HepG2 (cell line): Measurements from ENCODE around the gene TBC1D22A. TPM values are rescaled to one million over a fixed set of nuclear protein-coding genes. Genes with fewer than 3 reads are reported as not detected.

ENCODE experiments used
- ATAC-seq: fragments of 200-7000 bp; cut with Tn5 transposase; 3 replicates; pipeline ENCODE4 v1.9.1; 2020; ENCODE audit warnings: mild to moderate bottlenecking, moderate library complexity
- BruUV-seq: library from RNA; stranded (reverse); fragments of 400-500 nt; replicated peaks from 2 replicates; lab custom pipeline; 2021; lab: Mats Ljungman, UMichigan
- CTCF ChIA-PET: fragments of 300-600 bp; formaldehyde crosslinking; extraction: SDS; loops from one replicate; lab custom pipeline; 2021; ENCODE audit warnings: low total read pairs, inconsistent platforms, low intra/inter-chr PET ratio; lab: Yijun Ruan, JAX
- POLR2A ChIA-PET: fragments of 350-600 bp; sonication (Branson Sonifier 250); formaldehyde crosslinking; loops from one replicate; lab custom pipeline; 2020; ENCODE audit warnings: antibody characterized with exemption, inconsistent platforms; lab: Yijun Ruan, JAX
- DNase-seq: peaks from one replicate; pipeline ENCODE4 v3.0.0-alpha.2; 2015; ENCODE audit warnings: low spot score
- FAIRE-seq: peaks from 3 replicates; lab custom pipeline; 2011; peaks lifted over from hg19 to GRCh38; lab: Jason Lieb, UNC
- H2AFZ ChIP-seq: one replicate; pipeline ENCODE4 v1.6.1; 2011; ENCODE audit warnings: low read length, inconsistent platforms
- H3K27ac ChIP-seq: fragments of 300-600 bp; 3 replicates; pipeline ENCODE4 v1.8.0; 2011; ENCODE audit warnings: mixed run types, mild to moderate bottlenecking, mixed read lengths, low read length, inconsistent platforms; ENCODE audit not compliant: insufficient read depth; ENCODE audit errors: extremely low read length
- H3K27me3 ChIP-seq, 2 experiments: fragments of 200-600 bp in 1 of 2; 2 replicates in 1 of 2; 3 replicates in 1 of 2; pipeline versions ENCODE4 v1.6.0 to v1.8.0; 2011; ENCODE audit warnings: low read length in 2 of 2, mild to moderate bottlenecking in 2 of 2, moderate library complexity in 2 of 2, inconsistent platforms in 1 of 2; ENCODE audit not compliant: insufficient read depth in 2 of 2, control insufficient read depth in 1 of 2
- H3K36me3 ChIP-seq, 2 experiments: fragments of 200-600 bp in 1 of 2; replicated peaks in 1 of 2; 2 replicates in 1 of 2; 3 replicates in 1 of 2; pipeline versions ENCODE4 v1.5.1 to v1.8.0; 2011; ENCODE audit warnings: low read length in 2 of 2, inconsistent platforms in 1 of 2; ENCODE audit not compliant: insufficient read depth in 2 of 2, control insufficient read depth in 1 of 2
- H3K4me1 ChIP-seq: 2 replicates; pipeline ENCODE4 v1.5.1; 2012; ENCODE audit warnings: low read length, inconsistent platforms; ENCODE audit not compliant: insufficient read depth
- H3K4me2 ChIP-seq: 2 replicates; pipeline ENCODE4 v1.6.0; 2011; ENCODE audit warnings: low read depth, low read length, inconsistent platforms
- H3K4me3 ChIP-seq, 3 experiments: fragments of 200-600 bp in 1 of 3; sonication (generic), shearing (Covaris generic) in 1 of 3; replicated peaks in 1 of 3; 2 replicates each; pipeline ENCODE4 v1.5.1; 2011 to 2016; ENCODE audit warnings: low read length in 3 of 3, inconsistent platforms in 2 of 3, low read depth in 2 of 3, mild to moderate bottlenecking in 2 of 3, control low read depth in 1 of 3, mixed read lengths in 1 of 3; ENCODE audit not compliant: insufficient read depth in 1 of 3
- H3K79me2 ChIP-seq: one replicate; pipeline ENCODE4 v1.6.1; 2011; ENCODE audit warnings: low read length, inconsistent platforms; ENCODE audit not compliant: insufficient read depth
- H3K9ac ChIP-seq: 2 replicates; pipeline ENCODE4 v1.6.0; 2011; ENCODE audit warnings: mild to moderate bottlenecking, low read depth, low read length, inconsistent platforms; ENCODE audit not compliant: insufficient read depth
- H3K9me3 ChIP-seq: 2 replicates; pipeline ENCODE4 v1.5.1; 2012; ENCODE audit warnings: mild to moderate bottlenecking, low read length
- H4K20me1 ChIP-seq: 2 replicates; pipeline ENCODE4 v1.6.0; 2011; ENCODE audit warnings: inconsistent platforms, mild to moderate bottlenecking, low read length, moderate library complexity; ENCODE audit not compliant: insufficient read depth
- ETS1 ChIP-seq: sonication (generic); formaldehyde crosslinking; IDR thresholded peaks from 2 replicates; pipeline ENCODE4 v1.4.0; 2020; ENCODE audit warnings: missing genetic modification reagents
- GTF2F1 ChIP-seq: fragments of 150-350 bp; IDR thresholded peaks from 2 replicates; pipeline ENCODE4 v1.6.1; 2014; ENCODE audit warnings: low read length
- HDAC1 ChIP-seq: sonication (generic); formaldehyde crosslinking; IDR thresholded peaks from 2 replicates; pipeline ENCODE4 v1.5.1; 2020; ENCODE audit warnings: mild to moderate bottlenecking, missing genetic modification reagents
- HMGXB4 ChIP-seq, 2 experiments: sonication (generic) in 1 of 2; formaldehyde crosslinking in 1 of 2; IDR thresholded peaks; 2 replicates each; pipeline versions ENCODE4 v1.4.0 to v1.6.1; 2018 to 2020; ENCODE audit warnings: missing genetic modification reagents in 2 of 2, borderline replicate concordance in 1 of 2, low read depth in 1 of 2, mild to moderate bottlenecking in 1 of 2, missing biosample characterization in 1 of 2
- HOXA7 ChIP-seq: sonication (generic); formaldehyde crosslinking; IDR thresholded peaks from 2 replicates; pipeline ENCODE4 v1.8.1; 2022; ENCODE audit warnings: mild to moderate bottlenecking, missing genetic modification reagents, moderate library complexity
- KAT2B ChIP-seq: fragments of 150-350 bp; IDR thresholded peaks from 2 replicates; pipeline ENCODE4 v1.6.1; 2014; ENCODE audit warnings: low read depth, low read length, borderline replicate concordance
- KDM2A ChIP-seq: sonication (generic); formaldehyde crosslinking; IDR thresholded peaks from 2 replicates; pipeline ENCODE4 v1.4.0; 2020; ENCODE audit warnings: low read depth, missing genetic modification reagents, borderline replicate concordance
- MYC ChIP-seq: sonication (generic); formaldehyde crosslinking; IDR thresholded peaks from 2 replicates; pipeline ENCODE4 v1.9.0; 2021; ENCODE audit warnings: missing genetic modification reagents, borderline replicate concordance
- NFIC ChIP-seq: IDR thresholded peaks from 2 replicates; pipeline ENCODE4 v1.6.1; 2012; ENCODE audit warnings: mild to moderate bottlenecking, low read length, inconsistent platforms
- NKX3-1 ChIP-seq: sonication (generic); formaldehyde crosslinking; IDR thresholded peaks from 2 replicates; pipeline ENCODE4 v1.5.0; 2020; ENCODE audit warnings: missing genetic modification reagents
- RBAK ChIP-seq: sonication (generic); formaldehyde crosslinking; IDR thresholded peaks from 2 replicates; pipeline ENCODE4 v1.5.1; 2020; ENCODE audit warnings: mild to moderate bottlenecking, missing genetic modification reagents
- SAP130 ChIP-seq: IDR thresholded peaks from 2 replicates; pipeline ENCODE4 v1.6.1; 2016; ENCODE audit warnings: low read depth
- THAP11 ChIP-seq: IDR thresholded peaks from 2 replicates; pipeline ENCODE4 v1.6.1; 2016; ENCODE audit warnings: missing biosample characterization, missing genetic modification reagents
- ZNF234 ChIP-seq: sonication (generic); formaldehyde crosslinking; conservative IDR thresholded peaks from 2 replicates; pipeline ENCODE4 v1.5.1; 2020; ENCODE audit warnings: mild to moderate bottlenecking, missing genetic modification reagents
- ZNF44 ChIP-seq: sonication (generic); formaldehyde crosslinking; IDR thresholded peaks from 2 replicates; pipeline ENCODE4 v1.5.1; 2020; ENCODE audit warnings: mild to moderate bottlenecking, missing genetic modification reagents
- ZNF546 ChIP-seq: sonication (generic); formaldehyde crosslinking; conservative IDR thresholded peaks from 2 replicates; pipeline ENCODE4 v1.8.1; 2023; ENCODE audit warnings: mild to moderate bottlenecking, missing genetic modification reagents
- ZNF562 ChIP-seq: sonication (generic); formaldehyde crosslinking; IDR thresholded peaks from 2 replicates; pipeline ENCODE4 v1.8.0; 2022; ENCODE audit warnings: missing genetic modification reagents, borderline replicate concordance
- ZNF720 ChIP-seq: sonication (generic); formaldehyde crosslinking; IDR thresholded peaks from 2 replicates; pipeline ENCODE4 v1.4.0; 2020; ENCODE audit warnings: missing genetic modification reagents
- WGBS: methylation state at CpG from one replicate; pipeline ENCODE4 v1.1.6; 2017; ENCODE audit warnings: low lambda C conversion rate; 5-methylcytosine and 5-hydroxymethylcytosine counted together
- in situ Hi-C: cut with HindIII; loops from 2 replicates; pipeline ENCODE4 v1.10.0; 2017; ENCODE audit warnings: low pct_unique_long_range_greater_than_20kb; ENCODE audit not compliant: extremely low pct_ligation_motif_present
- intact Hi-C: fragments of 100-400 bp; cut with micrococcal nuclease; formaldehyde crosslinking; loops from one replicate; pipeline ENCODE4 v1.10.0; 2022; ENCODE audit not compliant: unreplicated experiment
- polyA plus RNA-seq, 8 experiments: library from polyadenylated mRNA; depleted of rRNA in 3 of 8; stranded (reverse) in 7 of 8; unstranded in 1 of 8; fragments of >200 nt; fragmentation: Illumina TruSeq in 4 of 8; extraction: Trizol in 4 of 8; gene quantifications; 2 replicates each; pipeline versions ENCODE4 v1.2.1 to v1.2.3, GENCODE V29; 2011 to 2016; ENCODE audit warnings: low read depth in 4 of 8, missing spikeins in 1 of 8, mixed read lengths in 1 of 8; ENCODE audit not compliant: insufficient read depth in 1 of 8
- total RNA-seq, 5 experiments: library from RNA; depleted of rRNA; stranded (reverse); fragments of >200 nt; fragmentation: Illumina TruSeq; extraction: Trizol; gene quantifications; 2 replicates each; pipeline ENCODE4 v1.2.3, GENCODE V29; 2016; ENCODE audit warnings: low read depth in 1 of 5
- TF ChIP-seq, protein P1 (sequence below): sonication (generic); formaldehyde crosslinking; IDR thresholded peaks from 2 replicates; pipeline ENCODE4 v1.5.0; 2020; ENCODE audit warnings: mild to moderate bottlenecking, missing genetic modification reagents, moderate library complexity

The TBC1D22A gene
- total and polyA plus RNA-seq, 2 of the 13 experiments (the other 11 are each of a cell fraction or from before 2014, with no cell fraction given) = 17.3 to 18.0 TPM

GRCh38 chr22:46774980-46775849 lies 12.8 kb downstream of the TBC1D22A start:
- ChIA-PET POLR2A (interaction anchor here (1.0 to 4.8 kb wide), 9 partner anchors 12 to 211 kb away, joined by 3 to 144 read pairs (median 10); partner anchors contain the start of gene TBC1D22A), CTCF (no interaction called here)
- no peaks in the 10 kb centered on the region for H3K9me3 ChIP-seq
- H3K27ac ChIP-seq = peak overlapping the region; percentile 82
- no peak overlapping the region for H2AFZ ChIP-seq
- in situ Hi-C loops = no loop called here
- FAIRE-seq (no peak), DNase-seq (no peak), ATAC-seq (peak; percentile 25)
- peak overlapping the region; percentile 79 for H3K9ac ChIP-seq
- BruUV-seq = no TSS peak
- H4K20me1 ChIP-seq = peaks cover 17% of the 10 kb centered on the region; the same call in 1 of the 2 replicates
- H3K4me3 ChIP-seq = peak overlapping the region; percentile 58 to 77 (median 64)
- peaks cover 46% of the 10 kb centered on the region for H3K4me1 ChIP-seq
- intact Hi-C loops = loop anchor here (2.0 to 5.0 kb wide), 3 partner anchors 16 to 378 kb away; no protein-coding TSS in a partner anchor
- no peaks in the 10 kb centered on the region for H3K27me3 ChIP-seq
- 16% methylated on average over 16 of the region's 20 CpGs for WGBS
- H3K79me2 ChIP-seq = peaks cover 70% of the 10 kb centered on the region
- H3K36me3 ChIP-seq = peaks cover 2% of the 10 kb centered on the region in 2 experiments; a peak in 3 of 5 replicates
- peak overlapping the region; percentile 90 for H3K4me2 ChIP-seq
- TF ChIP-seq ZNF546 (CRISPR knock-in tag) (0 out of 2 replicates have a peak, but pooled peaks have one; percentile 19), ZNF562 (no peak), NFIC (no peak), KDM2A (CRISPR knock-in tag) (peak; percentile 17; the same call in 1 of the 2 replicates), HOXA7 (CRISPR knock-in tag) (no peak), THAP11 (CRISPR knock-in tag) (0 out of 2 replicates have a peak, but pooled peaks have one; percentile 3), GTF2F1 (no peak), HMGXB4 (CRISPR knock-in tag; IDR thresholded peaks at IDR 0.05; ENCODE audit: borderline replicate concordance in 1 of 2, low read depth in 1 of 2) (0 out of 4 replicates have a peak, but pooled peaks of 1 of the 2 experiments have one; percentile 11), SAP130 (CRISPR knock-in tag) (peak; percentile 36), KAT2B (no peak), ETS1 (no peak), ZNF44 (CRISPR knock-in tag) (0 out of 2 replicates have a peak, but pooled peaks have one; percentile 3), MYC (CRISPR knock-in tag) (no peak), HDAC1 (CRISPR knock-in tag) (0 out of 2 replicates have a peak, but pooled peaks have one; percentile 25), ZNF720 (CRISPR knock-in tag) (no peak), ZNF234 (no peak), RBAK (no peak), NKX3-1 (no peak)
- TF ChIP-seq, protein P1, sequence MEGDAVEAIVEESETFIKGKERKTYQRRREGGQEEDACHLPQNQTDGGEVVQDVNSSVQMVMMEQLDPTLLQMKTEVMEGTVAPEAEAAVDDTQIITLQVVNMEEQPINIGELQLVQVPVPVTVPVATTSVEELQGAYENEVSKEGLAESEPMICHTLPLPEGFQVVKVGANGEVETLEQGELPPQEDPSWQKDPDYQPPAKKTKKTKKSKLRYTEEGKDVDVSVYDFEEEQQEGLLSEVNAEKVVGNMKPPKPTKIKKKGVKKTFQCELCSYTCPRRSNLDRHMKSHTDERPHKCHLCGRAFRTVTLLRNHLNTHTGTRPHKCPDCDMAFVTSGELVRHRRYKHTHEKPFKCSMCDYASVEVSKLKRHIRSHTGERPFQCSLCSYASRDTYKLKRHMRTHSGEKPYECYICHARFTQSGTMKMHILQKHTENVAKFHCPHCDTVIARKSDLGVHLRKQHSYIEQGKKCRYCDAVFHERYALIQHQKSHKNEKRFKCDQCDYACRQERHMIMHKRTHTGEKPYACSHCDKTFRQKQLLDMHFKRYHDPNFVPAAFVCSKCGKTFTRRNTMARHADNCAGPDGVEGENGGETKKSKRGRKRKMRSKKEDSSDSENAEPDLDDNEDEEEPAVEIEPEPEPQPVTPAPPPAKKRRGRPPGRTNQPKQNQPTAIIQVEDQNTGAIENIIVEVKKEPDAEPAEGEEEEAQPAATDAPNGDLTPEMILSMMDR (CRISPR knock-in tag) = 0 out of 2 replicates have a peak, but pooled peaks have one; percentile 8
